HPDE6-E6E7 (cell line): ENCODE measurements around the gene SMOC2.
A peak's percentile ranks its signal among the peaks of the same experiment; 100 is the strongest.
"Not testable (repeated sequence)": the region's sequence is repeated elsewhere in the genome, so short reads cannot be mapped to it uniquely, and the experiment has no call there.

Experiments
- DNase-seq: peaks from one replicate; pipeline ENCODE4 v3.0.0; 2011; ENCODE audit warnings: missing footprints; ENCODE audit errors: extremely low spot score

The SMOC2 gene

DNA sequence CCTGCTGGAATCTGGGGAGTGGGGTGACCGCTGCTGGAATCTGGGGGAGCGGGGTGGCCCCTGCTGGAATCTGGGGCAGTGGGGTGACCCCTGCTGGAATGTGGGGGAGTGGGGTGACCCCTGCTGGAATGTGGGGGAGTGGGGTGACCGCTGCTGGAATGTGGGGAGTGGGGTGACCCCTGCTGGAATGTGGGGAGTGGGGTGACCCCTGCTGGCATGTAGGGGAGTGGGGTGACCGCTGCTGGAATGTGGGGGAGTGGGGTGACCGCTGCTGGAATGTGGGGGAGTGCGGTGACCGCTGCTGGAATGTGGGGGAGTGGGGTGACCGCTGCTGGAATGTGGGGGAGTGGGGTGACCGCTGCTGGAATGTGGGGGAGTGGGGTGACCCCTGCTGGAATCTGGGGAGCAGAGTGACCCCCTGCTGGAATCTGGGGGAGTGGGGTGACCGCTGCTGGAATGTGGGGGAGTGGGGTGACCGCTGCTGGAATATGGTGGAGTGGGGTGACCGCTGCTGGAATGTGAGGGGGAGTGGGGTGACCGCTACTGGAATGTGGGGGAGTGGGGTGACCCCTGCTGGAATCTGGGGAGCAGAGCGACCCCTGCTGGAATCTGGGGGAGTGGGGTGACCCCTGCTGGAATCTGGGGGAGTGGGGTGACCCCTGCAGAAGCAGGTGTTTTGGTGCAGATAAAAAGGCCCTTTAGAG is 97.4 kb downstream of the SMOC2 start:
- DNase-seq = not testable (repeated sequence)

DNA sequence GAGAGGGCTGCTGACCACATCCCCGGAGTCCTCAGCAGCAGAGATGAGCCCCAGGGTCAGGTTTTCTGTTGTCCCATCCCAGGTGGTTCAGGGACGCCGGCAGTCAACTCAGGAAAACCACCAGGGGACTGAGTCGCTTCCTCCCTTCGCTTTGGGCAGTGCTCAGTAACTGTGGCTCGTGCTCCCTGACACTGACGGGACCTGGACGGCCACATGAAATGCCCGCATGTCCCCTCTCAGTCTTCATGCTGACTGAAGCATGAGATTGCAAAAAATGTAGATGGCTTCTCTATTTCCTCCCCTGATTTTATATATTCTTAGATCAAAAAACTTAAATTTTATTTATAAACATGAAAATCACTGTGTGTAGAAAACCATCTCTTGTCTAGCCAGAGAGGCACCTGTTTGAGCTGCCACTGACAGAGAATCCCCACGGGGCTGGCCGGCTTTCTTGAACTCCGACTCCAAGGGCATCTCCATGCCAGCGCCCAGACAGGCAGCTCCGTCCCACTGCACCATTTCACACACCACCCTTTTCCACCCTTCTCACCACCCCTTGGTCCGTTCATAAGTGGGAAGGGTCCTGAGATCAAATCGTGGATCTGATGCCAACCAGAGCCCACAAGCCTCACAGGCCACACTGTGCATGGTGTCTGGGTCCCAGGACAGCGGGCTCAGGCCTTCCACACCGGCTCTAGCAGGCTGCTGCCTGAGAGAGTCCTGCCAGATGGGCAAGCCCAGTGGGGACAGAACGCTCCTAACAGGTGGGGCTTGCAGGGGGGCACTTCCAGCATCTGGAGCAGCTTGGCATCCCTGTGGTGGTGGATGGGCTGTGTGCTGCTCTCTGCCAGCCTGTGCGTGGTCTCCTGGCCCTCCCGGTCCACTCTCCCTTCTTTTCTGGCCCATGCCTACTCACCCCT is 98.2 kb downstream of the SMOC2 start:
- no peak for DNase-seq

DNA sequence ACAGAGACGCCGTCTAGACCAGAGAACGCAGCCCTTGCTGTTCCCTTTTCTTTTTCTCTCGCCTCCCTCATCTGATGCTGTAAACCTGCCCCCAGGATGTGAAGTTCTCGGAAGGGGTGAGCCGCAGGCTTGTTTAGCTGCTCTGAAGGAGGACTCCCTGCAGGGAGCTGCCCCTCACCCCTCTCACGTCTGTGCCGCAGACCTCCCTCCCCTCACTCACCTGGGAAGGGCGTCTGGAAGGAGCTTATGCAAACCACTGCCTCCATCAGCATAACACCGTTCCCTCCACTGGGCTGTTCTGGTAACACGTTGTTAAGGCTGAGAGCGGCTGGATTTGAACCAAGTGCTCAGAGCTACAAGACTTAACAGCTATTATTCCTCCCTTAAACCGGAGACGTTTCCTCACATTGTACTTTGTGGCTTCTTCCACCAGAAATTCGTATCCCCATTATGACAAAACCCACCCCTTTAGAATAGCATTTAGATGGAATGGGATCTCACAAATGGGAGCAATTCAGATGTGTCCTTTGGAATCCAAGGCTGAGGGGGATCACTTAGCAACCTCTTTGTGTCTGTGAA is 99.8 kb downstream of the SMOC2 start:
- DNase-seq = no peak

DNA sequence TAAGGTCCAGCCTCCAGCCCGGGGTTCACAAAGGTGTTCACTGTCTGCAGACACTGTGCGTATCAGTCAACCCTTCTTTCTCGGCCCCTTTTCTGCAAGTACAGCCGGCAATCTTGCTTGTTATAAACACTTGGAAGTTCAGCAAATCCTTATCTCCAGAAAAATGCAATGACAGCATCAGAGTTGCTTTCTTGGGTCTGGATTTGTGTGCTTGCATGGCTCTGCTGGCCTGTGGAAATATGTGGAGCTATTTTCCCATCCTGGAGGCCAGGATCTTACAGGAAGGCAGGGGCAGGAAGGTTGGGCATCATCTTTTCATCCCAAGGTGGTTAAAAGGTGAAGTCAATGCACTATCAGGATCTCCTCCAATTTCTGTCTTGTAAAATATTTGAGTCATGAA is 100.3 kb downstream of the SMOC2 start:
- no peak for DNase-seq

DNA sequence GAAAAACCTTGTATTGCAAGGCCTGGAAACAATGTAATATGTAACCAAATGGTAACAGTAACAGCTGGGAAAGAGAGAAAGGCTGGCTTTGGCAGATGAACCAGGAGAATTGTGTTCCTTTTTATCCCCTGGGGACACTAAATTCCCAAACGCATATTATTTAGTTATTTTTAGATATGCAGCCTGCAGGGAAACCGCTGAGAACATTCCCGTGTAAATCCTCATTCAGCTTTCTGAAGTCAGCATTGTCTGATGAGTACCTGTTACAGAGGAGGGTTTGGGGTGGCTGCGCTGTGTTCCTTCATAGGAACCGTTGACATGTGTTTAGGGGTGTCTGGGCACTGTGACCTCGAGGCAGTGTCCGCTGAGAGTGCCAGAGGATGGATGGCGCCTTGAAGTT is 101.3 kb downstream of the SMOC2 start:
- DNase-seq = no peak

DNA sequence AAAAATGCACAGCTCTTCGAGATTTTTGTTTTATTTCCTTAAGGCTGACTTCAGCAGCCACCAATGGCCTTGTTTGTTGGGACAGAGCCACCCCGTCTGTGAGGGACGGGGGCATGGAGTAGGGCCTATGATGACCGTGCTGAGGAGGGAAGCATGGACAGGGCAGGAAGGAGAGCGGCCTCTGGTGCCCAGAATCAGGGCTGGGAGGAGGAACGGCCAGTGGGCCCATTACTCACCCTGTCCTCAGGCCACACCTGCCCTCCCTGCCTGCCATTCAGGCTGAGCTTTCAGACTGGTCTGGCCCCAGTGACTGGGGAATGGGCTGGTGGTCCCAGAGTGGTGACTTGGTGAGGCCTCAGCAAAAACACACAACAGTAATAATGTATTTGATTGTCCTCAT is 104.4 kb downstream of the SMOC2 start:
- peak; percentile 41 for DNase-seq

DNA sequence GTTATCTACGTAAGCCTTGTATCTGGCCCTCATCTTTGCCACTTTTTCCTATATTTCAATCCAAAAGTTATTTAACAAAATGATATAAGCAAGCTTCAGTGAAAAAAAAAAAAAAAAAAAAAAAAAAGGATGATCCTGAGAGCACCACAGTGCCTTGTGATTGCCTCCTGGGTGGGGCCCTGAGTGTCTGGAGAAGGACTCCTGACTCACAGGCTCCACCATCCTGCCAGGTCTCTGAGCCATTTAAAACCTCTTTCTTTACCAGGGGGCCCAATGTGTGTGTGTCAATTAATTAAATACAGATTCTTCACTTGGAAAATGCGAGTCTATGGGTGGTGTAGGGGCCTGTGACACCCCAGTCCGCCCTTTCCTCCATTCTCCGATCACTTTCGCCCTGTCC is 105.2 kb downstream of the SMOC2 start:
- DNase-seq = peak; percentile 46

DNA sequence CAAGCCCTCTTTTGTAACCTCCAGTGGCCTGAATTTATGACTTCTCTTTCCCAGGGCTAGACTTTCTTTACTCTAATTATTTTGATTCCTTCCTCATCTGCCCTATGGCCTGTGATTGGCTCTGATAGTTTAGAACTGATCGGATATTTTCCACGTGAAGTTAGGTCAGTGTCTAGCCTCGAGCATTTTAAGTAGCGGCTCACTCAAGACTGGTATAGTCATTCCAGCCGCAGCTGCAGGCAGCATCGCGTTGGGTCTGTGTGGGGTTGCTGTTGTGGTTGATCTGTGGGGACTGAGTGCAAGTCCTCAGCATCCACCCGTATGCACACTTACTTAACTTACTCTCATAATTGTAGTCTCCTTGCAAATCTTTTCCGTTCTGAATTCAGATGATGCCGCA is 105.7 kb downstream of the SMOC2 start:
- no peak for DNase-seq

DNA sequence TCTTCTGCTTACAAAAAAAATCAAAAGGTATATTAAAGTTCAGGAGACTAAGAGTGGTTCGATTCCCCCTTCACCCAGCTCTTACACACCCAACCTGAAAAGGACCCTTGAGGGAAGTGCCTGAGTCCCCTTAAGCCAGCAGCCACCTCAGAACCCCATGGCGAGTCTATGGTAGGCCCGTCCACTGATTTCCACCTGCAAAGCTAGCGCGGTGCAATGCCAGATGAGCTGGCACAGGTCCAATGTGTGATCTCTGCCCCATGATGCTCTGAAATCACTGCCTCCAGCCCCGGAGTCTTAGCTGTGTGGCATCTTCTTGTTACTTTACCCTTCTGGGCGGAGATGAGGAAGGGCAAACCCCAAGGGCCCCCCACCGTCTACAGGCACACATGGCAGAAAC is 109.3 kb downstream of the SMOC2 start:
- no peak for DNase-seq

DNA sequence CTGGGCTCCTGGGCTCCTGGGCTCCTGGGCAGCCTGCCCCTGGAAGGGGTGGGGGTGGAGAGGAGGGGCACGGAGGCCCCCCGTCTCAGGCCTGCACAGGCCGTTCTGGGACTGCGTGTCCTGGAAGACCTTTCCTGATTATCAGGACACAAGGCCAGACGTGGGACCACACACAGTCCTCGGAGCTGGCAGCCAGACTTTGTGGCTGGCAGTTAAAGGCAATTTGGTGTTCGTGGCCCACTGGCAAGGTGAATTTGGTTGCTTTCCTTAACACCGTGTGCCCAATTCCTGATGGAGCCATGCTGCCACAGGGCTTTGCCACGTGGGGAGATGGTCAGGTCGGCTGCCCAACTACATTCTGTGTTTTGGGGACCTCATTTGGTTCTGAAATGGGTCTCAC is 113.5 kb downstream of the SMOC2 start:
- DNase-seq = no peak

DNA sequence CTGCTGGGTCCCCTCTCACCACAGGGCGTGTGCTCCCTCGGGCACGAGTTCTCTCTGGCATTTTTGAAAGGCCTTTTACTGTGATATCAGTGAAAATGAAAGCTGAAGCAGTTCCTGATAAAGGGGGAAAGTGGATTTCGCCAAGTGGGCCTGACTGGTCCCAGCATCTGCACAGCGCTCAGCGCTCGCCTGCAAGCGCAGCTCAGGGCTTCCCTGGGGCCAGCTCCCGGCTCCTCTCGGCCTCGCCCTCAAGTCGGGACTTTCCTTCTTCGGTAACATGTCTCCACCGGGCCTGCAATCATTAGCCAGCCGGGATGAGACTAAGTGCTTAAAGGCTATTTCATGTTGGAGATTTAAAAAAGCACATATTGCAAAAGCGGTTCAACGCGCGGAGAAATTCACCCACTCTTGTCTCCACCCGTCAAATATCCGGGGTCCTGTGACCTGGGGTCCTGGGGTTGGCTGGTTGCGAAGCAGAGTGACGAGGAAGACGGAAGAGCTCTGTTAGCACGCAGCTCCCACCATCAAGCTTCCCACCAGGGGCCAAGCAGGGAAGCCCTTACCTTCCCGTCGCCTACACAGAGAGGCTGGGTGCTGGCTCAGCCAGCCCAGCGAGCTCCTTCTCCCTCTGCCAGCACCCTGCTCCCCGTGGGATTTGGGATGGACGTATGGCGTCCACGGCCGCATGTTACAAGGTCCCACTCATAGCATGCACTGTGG is 114.1 kb downstream of the SMOC2 start:
- no peak for DNase-seq

DNA sequence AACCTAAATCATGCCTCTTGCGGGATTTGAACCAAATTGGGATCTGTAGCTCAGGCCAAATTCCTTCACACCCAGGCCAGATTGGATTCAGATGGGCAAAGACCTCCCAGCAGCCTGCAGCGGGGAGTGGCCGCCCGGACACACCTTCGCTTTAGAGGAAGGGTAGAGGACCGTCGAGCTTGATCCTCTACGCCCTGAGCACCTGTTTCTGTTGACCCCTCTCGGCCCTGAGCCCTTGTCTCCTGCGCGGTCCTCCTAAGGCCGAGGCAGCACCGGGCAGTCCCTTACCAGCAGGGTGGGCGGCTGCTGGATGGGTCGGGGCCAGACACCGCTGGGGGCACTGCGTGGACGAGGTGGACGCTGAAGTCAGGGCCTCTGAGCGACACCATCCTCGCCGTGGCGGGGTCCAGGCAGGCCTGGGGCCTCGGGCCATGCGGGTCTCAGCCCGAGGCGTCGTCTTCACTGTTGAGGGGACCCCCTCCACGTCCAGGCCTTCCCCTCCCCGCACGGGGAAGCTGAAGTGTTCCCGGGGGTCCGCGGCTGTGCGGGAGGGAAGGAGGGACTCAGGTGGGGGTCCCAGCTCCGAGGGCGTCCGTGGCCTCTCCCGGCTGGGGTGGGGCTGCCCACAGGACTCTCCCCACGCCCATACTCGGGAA is 114.8 kb downstream of the SMOC2 start:
- no peak for DNase-seq

DNA sequence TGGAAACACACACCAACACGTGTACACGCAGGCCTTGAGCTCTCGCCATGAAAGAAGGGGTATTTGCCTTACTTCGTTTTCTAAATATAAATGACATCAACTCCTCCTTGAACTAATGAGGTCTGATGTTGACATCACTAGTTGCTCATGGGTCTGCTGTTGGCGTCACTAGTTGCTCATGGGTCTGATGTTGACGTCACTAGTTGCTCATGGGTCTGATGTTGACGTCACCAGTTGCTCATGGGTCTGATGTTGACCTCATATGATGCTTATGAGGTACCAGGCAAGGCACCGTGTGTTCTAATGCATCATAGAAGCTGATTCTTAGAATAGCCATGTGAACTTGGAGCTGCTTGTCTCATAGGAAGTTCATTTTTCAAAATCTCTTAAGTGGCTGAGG is 116.5 kb downstream of the SMOC2 start:
- no peak for DNase-seq

DNA sequence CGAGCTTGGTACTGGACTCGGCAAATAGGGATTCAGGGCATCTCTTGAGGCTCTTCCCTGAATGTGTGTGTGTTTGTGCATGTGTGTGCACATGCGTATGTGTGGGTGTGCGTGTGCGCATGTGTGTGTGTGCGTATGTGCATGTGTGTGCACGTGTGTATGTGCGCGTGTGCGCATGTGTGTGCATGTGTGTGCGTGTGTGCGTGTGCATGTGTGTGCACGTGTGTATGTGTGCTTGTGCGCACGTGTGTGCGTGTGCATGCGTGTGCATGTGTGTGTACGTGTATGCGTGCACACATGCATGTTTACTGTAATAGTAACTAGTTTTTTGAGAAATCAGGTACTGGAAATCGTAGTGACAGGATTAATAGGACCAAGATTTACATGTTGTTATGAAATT is 117.7 kb downstream of the SMOC2 start:
- no peak for DNase-seq

DNA sequence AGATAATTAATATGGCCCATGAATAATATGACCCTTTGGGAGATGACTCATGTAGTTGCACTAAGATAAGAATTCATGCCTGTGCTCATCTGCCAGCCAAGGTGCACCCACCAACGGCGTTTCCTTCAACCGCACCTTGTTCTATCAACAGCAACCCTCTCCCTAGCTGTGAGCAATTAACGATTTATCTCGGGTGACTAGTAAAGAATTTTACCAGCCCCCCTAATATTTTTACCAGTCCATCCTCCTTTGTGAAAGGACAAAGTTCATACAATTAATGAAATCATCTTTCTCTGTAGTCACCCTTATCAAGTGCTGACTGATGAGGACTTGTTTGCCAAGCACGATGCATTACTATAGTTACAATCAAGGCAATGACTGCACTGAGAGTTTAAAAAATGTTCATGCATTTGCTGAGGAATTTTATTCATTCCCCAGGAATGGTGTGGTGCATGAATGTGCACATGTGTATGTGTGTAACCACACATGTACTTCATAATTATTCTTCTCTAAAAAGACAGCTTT is 118.7 kb downstream of the SMOC2 start:
- peak; percentile 26 for DNase-seq

DNA sequence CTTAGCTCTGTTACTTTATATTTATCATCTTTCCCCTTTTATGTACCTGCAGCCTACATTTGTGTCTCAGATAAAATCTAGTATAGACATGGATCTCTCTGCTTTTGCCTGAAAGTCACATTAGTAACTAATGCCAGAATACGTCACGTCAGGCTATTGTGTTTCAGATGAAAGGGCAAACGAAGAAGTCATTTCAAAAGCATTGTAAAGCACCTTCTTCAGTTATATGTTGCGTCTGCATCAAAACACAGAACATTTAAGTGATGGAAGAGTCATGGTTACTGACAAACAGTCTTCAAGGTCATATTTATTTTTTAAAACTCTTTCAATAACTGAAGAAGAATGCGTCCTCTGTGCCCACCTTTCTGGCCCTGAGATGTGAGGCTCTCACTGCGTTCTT is 119.1 kb downstream of the SMOC2 start:
- no peak for DNase-seq

DNA sequence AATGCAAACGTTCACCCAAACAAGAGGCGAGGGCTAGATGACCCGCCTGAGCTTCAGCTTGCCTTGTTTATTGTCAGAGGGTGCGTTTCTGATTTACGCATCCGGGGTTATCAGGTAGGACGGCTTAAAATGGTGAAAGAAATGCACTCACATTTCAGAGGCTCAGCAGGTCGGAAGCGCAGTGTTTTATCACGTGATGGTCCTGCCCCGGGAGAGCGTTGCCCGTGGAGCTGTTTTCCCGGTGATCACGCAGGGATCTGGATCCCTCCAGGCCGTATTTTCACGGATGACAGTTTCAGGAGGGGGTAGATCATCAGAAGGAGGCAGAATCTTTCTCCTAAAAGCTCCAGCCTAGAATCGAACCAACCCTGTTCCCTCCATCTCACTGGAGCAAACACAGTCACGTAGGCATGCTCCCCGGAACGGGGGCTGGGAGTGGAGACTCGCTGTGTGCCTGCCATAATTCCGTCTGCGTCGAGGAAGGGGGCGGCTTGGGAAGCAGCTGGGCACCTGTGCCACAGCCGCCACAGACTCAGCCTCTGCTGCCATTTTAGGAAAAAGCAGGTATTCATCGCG is 121.7 kb downstream of the SMOC2 start:
- no peak for DNase-seq

DNA sequence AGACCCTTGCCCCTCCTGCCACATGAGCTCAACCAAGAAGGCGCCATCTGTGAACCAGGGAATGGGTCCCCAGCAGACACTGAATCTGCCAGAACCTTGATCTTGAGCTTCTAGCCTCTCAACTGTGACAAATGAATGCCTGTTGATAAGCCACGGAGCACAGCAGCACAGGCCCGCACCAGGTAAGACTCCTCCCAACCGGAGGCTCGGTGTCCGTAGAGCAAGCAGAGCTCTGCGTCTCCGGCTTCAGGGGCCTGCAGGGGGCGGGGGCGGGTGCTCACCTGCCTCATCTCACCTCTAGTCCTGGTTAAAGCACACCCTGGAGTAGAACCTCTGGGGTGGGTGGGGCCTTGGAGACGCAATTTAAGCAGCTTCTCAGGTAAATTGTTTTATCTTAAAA is 122.7 kb downstream of the SMOC2 start:
- DNase-seq = no peak

DNA sequence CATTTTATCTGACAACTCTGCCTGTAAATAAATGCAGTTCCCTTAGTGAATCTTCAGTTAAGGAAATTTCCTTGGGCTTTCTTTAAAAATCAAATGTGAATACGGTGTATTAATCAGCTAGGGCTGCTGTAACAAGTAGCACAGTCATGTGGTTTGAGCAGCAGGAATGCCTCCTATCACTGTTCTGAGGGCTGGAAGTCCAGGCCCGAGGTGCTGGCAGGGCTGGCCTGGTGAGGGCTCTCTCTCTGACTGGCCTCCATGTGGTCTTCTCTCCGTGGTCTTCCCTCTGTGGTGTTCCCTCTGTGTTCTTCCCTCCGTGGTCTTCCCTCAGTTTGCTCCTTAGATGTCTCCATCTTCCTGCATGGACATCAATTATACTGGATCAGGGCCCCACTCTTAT is 124.1 kb downstream of the SMOC2 start:
- DNase-seq = no peak

DNA sequence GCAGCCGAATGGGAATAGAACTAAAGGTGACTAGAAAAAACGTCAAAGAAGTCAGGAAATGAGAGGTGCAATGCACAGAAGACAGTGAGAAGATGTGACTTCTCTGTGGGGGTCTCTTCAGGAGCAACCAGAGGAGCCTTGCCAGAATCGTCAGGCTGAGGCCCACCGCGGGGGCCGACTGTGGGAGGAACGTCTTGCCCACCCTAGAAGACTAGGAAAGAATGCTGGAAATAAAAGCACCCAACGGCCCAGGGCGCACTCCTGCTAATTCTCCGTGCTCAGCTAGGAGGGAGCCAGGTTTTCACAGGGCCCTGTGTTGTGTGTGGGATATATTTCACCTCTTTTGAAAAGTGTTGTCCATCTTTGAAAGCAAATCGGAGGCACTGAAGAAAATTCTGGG is 129.2 kb downstream of the SMOC2 start:
- no peak for DNase-seq

DNA sequence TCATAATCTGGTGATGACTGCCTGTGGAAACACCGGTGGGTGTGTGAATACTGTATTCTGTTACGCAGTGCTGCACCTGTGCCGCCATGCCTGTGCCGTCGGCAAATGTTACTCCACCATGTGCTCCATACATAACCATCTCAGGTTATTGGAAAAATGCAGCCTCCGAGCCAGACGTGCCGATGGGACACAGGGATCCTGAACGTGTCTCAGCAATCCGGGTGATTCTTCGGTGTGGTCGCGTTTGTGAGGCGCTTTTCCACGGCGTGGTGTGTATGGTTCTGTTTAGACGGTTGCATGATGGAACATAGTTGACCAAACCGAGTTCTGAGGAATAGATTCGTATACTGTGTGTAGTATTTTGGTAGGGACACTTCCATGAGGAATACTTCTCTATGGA is 130.3 kb downstream of the SMOC2 start:
- no peak for DNase-seq
